HCT116 (cell line): ENCODE data around the gene CCDC88C. TPM values are rescaled to one million over a fixed set of nuclear protein-coding genes. Genes with fewer than 3 reads are reported as not detected.

ENCODE experiments used
- ATAC-seq: fragments of 200-7000 bp; cut with Tn5 transposase; 2 replicates; pipeline ENCODE4 v1.9.1; 2020; ENCODE audit warnings: mild to moderate bottlenecking, moderate library complexity
- BruUV-seq: library from RNA; stranded (reverse); fragments of 400-500 nt; replicated peaks from 2 replicates; lab custom pipeline; 2021; lab: Mats Ljungman, UMichigan
- CTCF ChIA-PET: fragments of 300-600 bp; sonication (Branson Sonifier 250); formaldehyde crosslinking; loops from one replicate; lab custom pipeline; 2021; ENCODE audit warnings: antibody characterized with exemption; lab: Charles Lee
- POLR2A ChIA-PET: fragments of 300-600, 350-600 bp; sonication (Branson Sonifier 250); formaldehyde crosslinking; loops from one replicate; lab custom pipeline; 2021; ENCODE audit warnings: antibody characterized with exemption; lab: Charles Lee
- RAD21 ChIA-PET, 2 experiments: fragments of 300-600 bp; sonication (Branson Sonifier 250); formaldehyde crosslinking; loops; one replicate each; lab custom pipeline; 2023; ENCODE audit warnings: low total read pairs in 2 of 2; ENCODE audit not compliant: uncharacterized antibody in 2 of 2, unreplicated experiment in 2 of 2, low non-redundant PET in 1 of 2; lab: Charles Lee
- DNase-seq: peaks from one replicate; pipeline ENCODE4 v3.0.0-alpha.2; 2010; ENCODE audit warnings: low read depth, low spot score
- H2AFZ ChIP-seq: fragments of 200-600 bp; shearing (Covaris generic), sonication (generic); 2 replicates; pipeline ENCODE4 v1.6.1; 2017; ENCODE audit warnings: low read depth, mixed run types, mixed read lengths, antibody characterized with exemption, low read length; ENCODE audit not compliant: poor library complexity, severe bottlenecking
- H3K27ac ChIP-seq: 2 replicates; pipeline ENCODE4 v1.5.1; 2012; ENCODE audit warnings: low read depth, low read length
- H3K27me3 ChIP-seq: fragments of 200-600 bp; sonication (generic); 2 replicates; pipeline ENCODE4 v1.6.1; 2016; ENCODE audit warnings: mixed run types, low read length, mixed read lengths; ENCODE audit not compliant: insufficient read depth
- H3K36me3 ChIP-seq, 2 experiments: fragments of 200-500 bp in 1 of 2; fragments of 200-600 bp in 1 of 2; sonication (Bioruptor generic) in 1 of 2; sonication (generic) in 1 of 2; 2 replicates each; pipeline versions ENCODE4 v1.5.1 to v1.6.1; 2014 to 2016; ENCODE audit warnings: low read length in 2 of 2, inconsistent platforms in 1 of 2, mixed read lengths in 1 of 2, mixed run types in 1 of 2; ENCODE audit not compliant: insufficient read depth in 2 of 2, control insufficient read depth in 1 of 2
- H3K4me1 ChIP-seq, 2 experiments: fragments of 200-600 bp in 1 of 2; sonication (generic) in 1 of 2; 2 replicates each; pipeline versions ENCODE4 v1.5.1 to v1.6.1; 2012 to 2017; ENCODE audit warnings: low read length in 2 of 2, inconsistent platforms in 1 of 2, mild to moderate bottlenecking in 1 of 2, mixed read lengths in 1 of 2, mixed run types in 1 of 2, moderate library complexity in 1 of 2; ENCODE audit not compliant: insufficient read depth in 2 of 2, control insufficient read depth in 1 of 2
- H3K4me2 ChIP-seq: fragments of 200-600 bp; sonication (generic); 2 replicates; pipeline ENCODE4 v1.6.1; 2017; ENCODE audit warnings: mixed run types, low read length, mixed read lengths
- H3K4me3 ChIP-seq, 2 experiments: fragments of 200-600 bp in 1 of 2; sonication (generic) in 1 of 2; replicated peaks in 1 of 2; 2 replicates each; pipeline ENCODE4 v1.5.1; 2011 to 2016; ENCODE audit warnings: low read length in 2 of 2, control low read depth in 1 of 2, low read depth in 1 of 2, mild to moderate bottlenecking in 1 of 2, mixed read lengths in 1 of 2, mixed run types in 1 of 2
- H3K79me2 ChIP-seq: fragments of 200-600 bp; sonication (generic); 2 replicates; pipeline ENCODE4 v1.6.1; 2017; ENCODE audit warnings: mild to moderate bottlenecking, mixed run types, low read length, moderate library complexity, mixed read lengths; ENCODE audit not compliant: insufficient read depth
- H3K9ac ChIP-seq: fragments of 200-600 bp; sonication (generic); 2 replicates; pipeline ENCODE4 v1.6.1; 2016; ENCODE audit warnings: low read length, mixed read lengths
- H3K9me2 ChIP-seq: fragments of 200-600 bp; sonication (generic), shearing (Covaris generic); 2 replicates; pipeline ENCODE4 v1.6.1; 2017; ENCODE audit warnings: mixed run types, mild to moderate bottlenecking, moderate library complexity; ENCODE audit not compliant: insufficient read depth
- H3K9me3 ChIP-seq, 2 experiments: fragments of 200-500 bp in 1 of 2; fragments of 200-600 bp in 1 of 2; sonication (Bioruptor generic) in 1 of 2; sonication (generic) in 1 of 2; 2 replicates each; pipeline ENCODE4 v1.6.1; 2014 to 2017; ENCODE audit warnings: low read length in 2 of 2, mixed read lengths in 2 of 2, inconsistent platforms in 1 of 2, low read depth in 1 of 2, mild to moderate bottlenecking in 1 of 2, mixed run types in 1 of 2, moderate library complexity in 1 of 2; ENCODE audit not compliant: control insufficient read depth in 1 of 2, insufficient read depth in 1 of 2
- H4K20me1 ChIP-seq: fragments of 200-600 bp; sonication (generic), shearing (Covaris generic); 2 replicates; pipeline ENCODE4 v1.6.1; 2017; ENCODE audit warnings: mixed run types, mild to moderate bottlenecking, moderate library complexity; ENCODE audit not compliant: insufficient read depth
- CBX3 ChIP-seq: IDR thresholded peaks from 2 replicates; pipeline ENCODE4 v1.6.1; 2012; ENCODE audit warnings: low read depth
- POLR2A ChIP-seq: IDR thresholded peaks from 2 replicates; pipeline ENCODE4 v1.7.0; 2011; ENCODE audit warnings: borderline replicate concordance; ENCODE audit not compliant: insufficient read depth, insufficient read length; ENCODE audit errors: extremely low read depth
- SRF ChIP-seq: IDR thresholded peaks from 2 replicates; pipeline ENCODE4 v1.6.1; 2012; ENCODE audit warnings: low read depth
- ZFX ChIP-seq: fragments of 450-650 bp; IDR thresholded peaks from 2 replicates; pipeline ENCODE4 v1.6.1; 2017
- intact Hi-C: fragments of 100-400 bp; cut with micrococcal nuclease; formaldehyde crosslinking; loops from 2 replicates; pipeline ENCODE4 v1.10.0; 2022
- total RNA-seq: library from RNA; stranded (reverse); gene quantifications from one replicate; pipeline ENCODE4 v1.2.1, GENCODE V29; 2021; ENCODE audit not compliant: unreplicated experiment
- TF ChIP-seq, protein P1 (sequence below): IDR thresholded peaks from 2 replicates; pipeline ENCODE4 v1.6.1; 2011; ENCODE audit warnings: mild to moderate bottlenecking, low read length, moderate library complexity; ENCODE audit not compliant: insufficient replicate concordance; ENCODE audit errors: extremely low read depth
- TF ChIP-seq, protein P2 (sequence below), 3 experiments: fragments of 200-600 bp in 1 of 3; sonication (generic) in 1 of 3; IDR thresholded peaks in 2 of 3; conservative IDR thresholded peaks in 1 of 3; 2 replicates each; pipeline ENCODE4 v1.5.1; 2012 to 2017; ENCODE audit warnings: low read depth in 2 of 3, low read length in 2 of 3, antibody characterized with exemption in 1 of 3, borderline replicate concordance in 1 of 3, control low read depth in 1 of 3, mild to moderate bottlenecking in 1 of 3, mixed read lengths in 1 of 3, mixed run types in 1 of 3, moderate library complexity in 1 of 3; ENCODE audit not compliant: insufficient read depth in 1 of 3

CCDC88C gene
- total RNA-seq, 1 experiment from 2014 or later: 20.8 TPM

DNA sequence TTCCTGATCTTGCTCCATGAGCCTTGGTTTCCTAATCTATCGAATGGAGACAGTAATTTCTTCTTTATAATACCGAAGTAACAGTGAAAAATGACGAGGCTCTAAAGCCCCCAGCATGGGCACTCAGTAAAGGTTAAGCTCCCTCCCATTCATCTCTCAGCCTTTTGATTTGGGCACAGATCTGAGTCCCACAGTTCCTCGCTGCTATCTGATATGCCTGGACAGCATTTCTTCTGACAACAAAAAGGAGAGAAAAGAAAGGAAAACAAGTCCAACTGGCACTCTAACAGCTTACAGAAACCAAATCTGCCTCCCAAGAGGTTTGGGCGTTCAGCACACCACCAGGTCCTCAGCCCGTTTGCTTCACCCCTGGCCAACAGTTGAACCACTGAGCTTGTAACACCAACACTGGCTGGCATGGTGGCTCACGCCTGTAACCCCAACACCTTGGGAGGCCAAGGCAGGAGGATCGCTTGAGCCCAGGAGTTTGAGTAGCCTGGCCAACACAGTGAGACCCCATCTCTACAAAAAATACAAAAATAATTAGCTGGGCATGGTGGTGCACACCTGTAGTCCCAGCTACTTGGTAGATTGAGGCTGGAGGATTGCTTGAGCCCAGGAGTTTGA lies 19.5 kb downstream of the CCDC88C start:
- Histone ChIP-seq H3K9me3 (no peaks in the 10 kb centered on the region), H4K20me1 (no peaks in the 10 kb centered on the region), H3K27me3 (no peaks in the 10 kb centered on the region), H3K4me2 (no peak overlapping the region), H3K4me1 (no peaks in the 10 kb centered on the region), H3K9ac (no peak overlapping the region), H2AFZ (no peak overlapping the region), H3K79me2 (peaks cover 22% of the 10 kb centered on the region), H3K36me3 (no peaks in the 10 kb centered on the region), H3K27ac (no peak overlapping the region), H3K4me3 (no peak overlapping the region), H3K9me2 (no peaks in the 10 kb centered on the region)
- ChIA-PET CTCF (no interaction called here), RAD21 (no interaction called here), POLR2A (no interaction called here)
- no peak for DNase-seq
- TF ChIP-seq ZFX (no peak), SRF (no peak), CBX3 (no peak), POLR2A (no peak)
- TF ChIP-seq, protein P1, sequence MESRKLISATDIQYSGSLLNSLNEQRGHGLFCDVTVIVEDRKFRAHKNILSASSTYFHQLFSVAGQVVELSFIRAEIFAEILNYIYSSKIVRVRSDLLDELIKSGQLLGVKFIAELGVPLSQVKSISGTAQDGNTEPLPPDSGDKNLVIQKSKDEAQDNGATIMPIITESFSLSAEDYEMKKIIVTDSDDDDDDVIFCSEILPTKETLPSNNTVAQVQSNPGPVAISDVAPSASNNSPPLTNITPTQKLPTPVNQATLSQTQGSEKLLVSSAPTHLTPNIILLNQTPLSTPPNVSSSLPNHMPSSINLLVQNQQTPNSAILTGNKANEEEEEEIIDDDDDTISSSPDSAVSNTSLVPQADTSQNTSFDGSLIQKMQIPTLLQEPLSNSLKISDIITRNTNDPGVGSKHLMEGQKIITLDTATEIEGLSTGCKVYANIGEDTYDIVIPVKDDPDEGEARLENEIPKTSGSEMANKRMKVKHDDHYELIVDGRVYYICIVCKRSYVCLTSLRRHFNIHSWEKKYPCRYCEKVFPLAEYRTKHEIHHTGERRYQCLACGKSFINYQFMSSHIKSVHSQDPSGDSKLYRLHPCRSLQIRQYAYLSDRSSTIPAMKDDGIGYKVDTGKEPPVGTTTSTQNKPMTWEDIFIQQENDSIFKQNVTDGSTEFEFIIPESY: no peak
- TF ChIP-seq, protein P2, sequence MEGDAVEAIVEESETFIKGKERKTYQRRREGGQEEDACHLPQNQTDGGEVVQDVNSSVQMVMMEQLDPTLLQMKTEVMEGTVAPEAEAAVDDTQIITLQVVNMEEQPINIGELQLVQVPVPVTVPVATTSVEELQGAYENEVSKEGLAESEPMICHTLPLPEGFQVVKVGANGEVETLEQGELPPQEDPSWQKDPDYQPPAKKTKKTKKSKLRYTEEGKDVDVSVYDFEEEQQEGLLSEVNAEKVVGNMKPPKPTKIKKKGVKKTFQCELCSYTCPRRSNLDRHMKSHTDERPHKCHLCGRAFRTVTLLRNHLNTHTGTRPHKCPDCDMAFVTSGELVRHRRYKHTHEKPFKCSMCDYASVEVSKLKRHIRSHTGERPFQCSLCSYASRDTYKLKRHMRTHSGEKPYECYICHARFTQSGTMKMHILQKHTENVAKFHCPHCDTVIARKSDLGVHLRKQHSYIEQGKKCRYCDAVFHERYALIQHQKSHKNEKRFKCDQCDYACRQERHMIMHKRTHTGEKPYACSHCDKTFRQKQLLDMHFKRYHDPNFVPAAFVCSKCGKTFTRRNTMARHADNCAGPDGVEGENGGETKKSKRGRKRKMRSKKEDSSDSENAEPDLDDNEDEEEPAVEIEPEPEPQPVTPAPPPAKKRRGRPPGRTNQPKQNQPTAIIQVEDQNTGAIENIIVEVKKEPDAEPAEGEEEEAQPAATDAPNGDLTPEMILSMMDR (IDR thresholded peaks at IDR 0.05 in 2 of 3, conservative IDR thresholded peaks at IDR 0.05 in 1 of 3; ENCODE audit: borderline replicate concordance in 1 of 3, insufficient read depth in 1 of 3, low read depth in 2 of 3, low read length in 2 of 3): no peak
- intact Hi-C loops: no loop called here
- no peak for ATAC-seq
- no TSS peak for BruUV-seq
